ENCODE data around the gene HOTAIR.

DNA sequence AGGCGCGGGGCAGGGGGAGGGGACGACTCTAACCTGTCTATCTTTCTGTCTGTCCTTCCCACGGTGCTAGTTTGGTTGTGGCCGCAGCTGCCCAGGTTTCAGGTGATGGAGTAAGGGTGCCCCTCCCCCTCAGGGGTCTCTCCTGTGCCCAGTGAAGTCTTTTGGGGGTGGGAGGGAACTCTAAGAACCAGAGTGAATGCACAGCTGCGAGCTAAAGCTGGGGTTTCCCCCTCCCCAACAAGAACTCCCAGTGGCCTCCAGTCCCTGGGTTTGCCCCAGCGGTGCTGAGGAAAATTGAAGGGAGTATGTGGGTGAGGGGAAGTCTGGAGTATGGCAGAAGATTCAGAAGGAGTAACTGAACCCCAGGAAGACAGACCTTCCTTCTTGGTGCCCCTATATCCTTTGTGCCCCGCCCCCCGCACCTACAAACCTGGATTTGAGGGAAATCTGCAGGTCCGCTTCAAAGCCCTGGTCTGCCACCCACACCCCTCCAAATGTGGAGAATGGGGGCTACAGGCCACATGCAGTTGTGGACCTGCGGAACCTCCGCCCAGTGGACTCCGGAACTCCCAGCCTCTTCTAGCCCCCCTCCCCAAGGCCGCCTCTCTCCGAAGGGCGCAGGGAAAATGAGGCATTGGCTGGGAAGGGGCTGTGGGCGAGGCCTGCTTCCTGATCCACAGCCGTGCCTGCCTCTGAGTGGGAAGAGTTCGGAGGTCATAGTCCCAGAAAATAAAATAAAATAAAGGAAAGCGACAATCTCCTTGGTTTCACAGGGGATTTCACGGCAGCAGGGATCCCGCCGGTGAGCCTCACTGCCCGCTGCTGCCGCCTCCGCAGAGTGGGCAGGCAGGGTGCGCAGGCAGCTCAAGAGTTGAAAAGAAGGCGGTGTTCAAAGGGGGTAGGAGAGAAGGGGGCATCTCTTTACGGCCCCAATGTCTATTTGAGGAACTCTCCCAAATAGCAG is 21.8 kb upstream of the HOTAIR start:
- no peak for TF ChIP-seq GATA2 (IDR thresholded peaks at IDR 0.05; ENCODE audit: low read depth, low read length)
- no peak for TF ChIP-seq GATA3 (IDR thresholded peaks at IDR 0.05; ENCODE audit: low read depth, low read length)

Data from SH-SY5Y (cell line).